Brain pericyte (primary cell): ENCODE measurements around the gene DPYD.

Experiments
- DNase-seq: peaks from one replicate; pipeline ENCODE4 v3.0.0-alpha.2; 2012; ENCODE audit warnings: low read depth, low spot score

DPYD gene

GRCh38 chr1:97540346-97540888 lies 380.4 kb downstream of the DPYD start:
- no peak for DNase-seq

GRCh38 chr1:97538113-97538512 lies 382.7 kb downstream of the DPYD start:
- no peak for DNase-seq

GRCh38 chr1:97533358-97533757 lies 387.5 kb downstream of the DPYD start:
- DNase-seq: no peak

- DNase-seq: no peak
These were observed 391.2 kb downstream of the DPYD start for GRCh38 chr1:97529600-97529999.

GRCh38 chr1:97524211-97524610 lies 396.6 kb downstream of the DPYD start:
- no peak for DNase-seq

- no peak for DNase-seq
These were observed 404.2 kb downstream of the DPYD start for GRCh38 chr1:97516588-97516987.

- DNase-seq: no peak
These were observed 412.1 kb downstream of the DPYD start for GRCh38 chr1:97508653-97509218.

- no peak for DNase-seq
These were observed 413.0 kb downstream of the DPYD start for GRCh38 chr1:97507863-97508262.

GRCh38 chr1:97506368-97506767 lies 414.5 kb downstream of the DPYD start:
- no peak for DNase-seq

GRCh38 chr1:97505816-97506215 lies 415.0 kb downstream of the DPYD start:
- DNase-seq: no peak

GRCh38 chr1:97505289-97505688 lies 415.5 kb downstream of the DPYD start:
- DNase-seq: no peak

GRCh38 chr1:97502360-97502759 lies 418.5 kb downstream of the DPYD start:
- DNase-seq: no peak

- no peak for DNase-seq
These were observed 419.2 kb downstream of the DPYD start for GRCh38 chr1:97501628-97502027.

GRCh38 chr1:97500760-97501159 lies 420.1 kb downstream of the DPYD start:
- DNase-seq: no peak

- no peak for DNase-seq
These were observed 421.2 kb downstream of the DPYD start for GRCh38 chr1:97499667-97500066.

GRCh38 chr1:97489834-97490233 lies 431.0 kb downstream of the DPYD start:
- DNase-seq: no peak

- DNase-seq: no peak
These were observed 432.3 kb downstream of the DPYD start for GRCh38 chr1:97488530-97488929.

- no peak for DNase-seq
These were observed 438.8 kb downstream of the DPYD start for GRCh38 chr1:97482022-97482421.

- DNase-seq: no peak
These were observed 453.4 kb downstream of the DPYD start for GRCh38 chr1:97467445-97467844.

GRCh38 chr1:97464305-97464704 lies 456.5 kb downstream of the DPYD start:
- DNase-seq: no peak

GRCh38 chr1:97461782-97462181 lies 459.1 kb downstream of the DPYD start:
- no peak for DNase-seq

GRCh38 chr1:97457446-97458089 lies 463.3 kb downstream of the DPYD start:
- no peak for DNase-seq

- no peak for DNase-seq
These were observed 468.9 kb downstream of the DPYD start for GRCh38 chr1:97451944-97452343.
